Activated T-cell treated with anti-CD3 and anti-CD28 coated beads, Interleukin-2, amount 50 U/mL, for 4 hours (primary cell): ENCODE results near the gene GPR52. TPM values are rescaled to one million over a fixed set of nuclear protein-coding genes. Genes with fewer than 3 reads are reported as not detected.
A peak's percentile ranks its signal among the peaks of the same experiment; 100 is the strongest.
"Not testable (repeated sequence)": the region's sequence is repeated elsewhere in the genome, so short reads cannot be mapped to it uniquely, and the experiment has no call there.

ENCODE experiments used
- ATAC-seq, 2 donors: fragments of 200-7000 bp; cut with Tn5 transposase; one replicate each; pipeline ENCODE4 v1.10.0; 2021
- DNase-seq: peaks from one replicate; pipeline ENCODE4 v3.0.0-alpha.2; 2020
- H3K27me3 Mint-ChIP-seq: one replicate; pipeline ENCODE4 v1.8.0; 2021; ENCODE audit warnings: low read depth, mixed read lengths
- H3K36me3 Mint-ChIP-seq: one replicate; pipeline ENCODE4 v1.8.0; 2022; ENCODE audit warnings: mixed read lengths; ENCODE audit not compliant: insufficient read depth
- H3K4me1 Mint-ChIP-seq: one replicate; pipeline ENCODE4 v1.8.0; 2021; ENCODE audit warnings: low read depth, mixed read lengths
- H3K4me3 Mint-ChIP-seq: one replicate; pipeline ENCODE4 v1.8.0; 2021; ENCODE audit warnings: mild to moderate bottlenecking, moderate library complexity, mixed read lengths
- H3K9me3 Mint-ChIP-seq: one replicate; pipeline ENCODE4 v1.8.0; 2021; ENCODE audit warnings: mixed read lengths
- total RNA-seq, 3 donors: library from RNA; stranded (reverse); gene quantifications; one replicate each; pipeline ENCODE4 v1.2.1, GENCODE V29; 2021

Gene GPR52, protein sequence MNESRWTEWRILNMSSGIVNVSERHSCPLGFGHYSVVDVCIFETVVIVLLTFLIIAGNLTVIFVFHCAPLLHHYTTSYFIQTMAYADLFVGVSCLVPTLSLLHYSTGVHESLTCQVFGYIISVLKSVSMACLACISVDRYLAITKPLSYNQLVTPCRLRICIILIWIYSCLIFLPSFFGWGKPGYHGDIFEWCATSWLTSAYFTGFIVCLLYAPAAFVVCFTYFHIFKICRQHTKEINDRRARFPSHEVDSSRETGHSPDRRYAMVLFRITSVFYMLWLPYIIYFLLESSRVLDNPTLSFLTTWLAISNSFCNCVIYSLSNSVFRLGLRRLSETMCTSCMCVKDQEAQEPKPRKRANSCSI
- under 1 TPM; 0.48 to 0.61 (median 0.57) TPM for total RNA-seq

GRCh38 chr1:174447866-174448530 lies at the start of gene GPR52:
Gene GPR52, plus strand, starts transcription at chr1:174447964. Its CDS starts 148 bp downstream, at chr1:174448112.
- no peaks in the 10 kb centered on the region for H3K27me3 Mint-ChIP-seq
- H3K36me3 Mint-ChIP-seq: peaks cover 1% of the 10 kb centered on the region
- no peaks in the 10 kb centered on the region for H3K9me3 Mint-ChIP-seq
- H3K4me3 Mint-ChIP-seq: no peak within 1 kb of the TSS
- ATAC-seq: no peak
- no peak for DNase-seq
- H3K4me1 Mint-ChIP-seq: no peaks in the 10 kb centered on the region

DNA sequence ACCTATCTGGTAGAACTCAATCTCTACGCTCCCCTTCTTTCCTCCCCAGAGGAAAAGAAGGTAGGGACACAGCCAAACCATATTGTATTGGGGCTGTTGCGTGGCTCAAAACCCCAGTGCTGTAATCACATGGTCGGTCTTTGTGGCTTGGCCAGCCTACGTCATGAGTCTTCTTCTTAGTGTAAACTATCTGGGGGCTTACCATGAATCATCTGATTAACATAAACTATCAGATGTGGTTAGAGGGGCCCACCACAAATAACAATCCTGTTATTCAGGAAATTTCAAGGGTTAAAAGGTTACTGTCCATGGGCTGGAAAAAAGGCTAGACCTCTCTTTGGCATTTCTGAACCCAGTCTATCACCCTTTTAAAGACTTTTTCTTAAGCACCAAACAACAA lies 49.5 kb upstream of the GPR52 start:
- Mint-ChIP-seq H3K9me3 (peaks cover 6% of the 10 kb centered on the region), H3K4me1 (no peaks in the 10 kb centered on the region), H3K27me3 (no peaks in the 10 kb centered on the region), H3K4me3 (no peak overlapping the region), H3K36me3 (peaks cover 54% of the 10 kb centered on the region)
- ATAC-seq (no peak), DNase-seq (no peak)

DNA sequence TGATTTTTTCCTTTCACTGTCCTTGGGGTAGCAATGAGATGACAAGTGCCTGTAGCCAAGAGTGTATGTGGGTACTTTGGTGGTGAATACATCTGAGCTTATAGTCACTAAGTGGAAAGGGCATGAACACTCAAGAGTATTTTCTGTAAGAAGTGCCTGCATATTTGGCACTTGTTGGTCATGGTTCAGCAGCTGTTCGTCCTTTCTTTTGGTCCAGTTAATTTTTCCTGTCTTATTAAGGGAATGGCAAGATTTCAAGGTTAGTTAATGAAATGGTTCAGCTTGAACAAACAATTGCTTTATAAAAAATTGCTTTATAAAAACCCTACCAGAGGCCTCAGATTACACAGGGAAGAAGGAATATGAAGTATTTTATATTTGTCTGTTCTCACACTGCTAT lies 48.6 kb upstream of the GPR52 start:
- Mint-ChIP-seq H3K36me3 (peaks cover 50% of the 10 kb centered on the region), H3K9me3 (peaks cover 6% of the 10 kb centered on the region), H3K4me3 (no peak overlapping the region), H3K27me3 (no peaks in the 10 kb centered on the region), H3K4me1 (peaks cover 3% of the 10 kb centered on the region)
- ATAC-seq (no peak), DNase-seq (no peak)

DNA sequence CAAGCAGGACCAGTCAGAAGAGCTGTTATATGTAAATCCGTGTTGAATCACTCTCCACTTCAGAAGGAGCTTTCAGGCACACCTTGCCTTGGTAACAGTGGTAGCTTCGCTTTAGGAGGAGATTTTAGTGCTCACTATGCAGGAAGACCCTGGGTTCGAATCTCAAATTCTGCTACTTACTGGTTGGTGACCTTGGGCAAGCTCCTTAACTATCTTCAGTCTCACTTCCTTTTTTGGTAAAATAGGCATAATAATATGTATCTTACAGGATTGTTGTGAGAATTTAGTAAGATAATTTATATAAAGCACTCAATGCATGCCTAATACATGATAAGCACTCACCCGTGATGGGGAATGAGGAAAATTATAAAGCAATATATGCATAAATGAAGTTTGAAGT lies 46.7 kb upstream of the GPR52 start:
- no peak for ATAC-seq
- H3K9me3 Mint-ChIP-seq: peaks cover 6% of the 10 kb centered on the region
- H3K36me3 Mint-ChIP-seq: peaks cover 47% of the 10 kb centered on the region
- H3K27me3 Mint-ChIP-seq: no peaks in the 10 kb centered on the region
- peaks cover 3% of the 10 kb centered on the region for H3K4me1 Mint-ChIP-seq
- H3K4me3 Mint-ChIP-seq: no peak overlapping the region
- DNase-seq: no peak

- Mint-ChIP-seq H3K4me3 (no peak overlapping the region), H3K9me3 (peaks cover 6% of the 10 kb centered on the region), H3K27me3 (no peaks in the 10 kb centered on the region), H3K4me1 (peaks cover 5% of the 10 kb centered on the region), H3K36me3 (peaks cover 30% of the 10 kb centered on the region)
- ATAC-seq: no peak
- DNase-seq: no peak
Observed at GRCh38 chr1:174405219-174405618, 42.5 kb upstream of the GPR52 start.

GRCh38 chr1:174406421-174406820 lies 41.3 kb upstream of the GPR52 start:
- ATAC-seq (no peak), DNase-seq (no peak)
- H3K36me3 Mint-ChIP-seq: peaks cover 27% of the 10 kb centered on the region
- peaks cover 12% of the 10 kb centered on the region for H3K4me1 Mint-ChIP-seq
- no peak overlapping the region for H3K4me3 Mint-ChIP-seq
- H3K9me3 Mint-ChIP-seq: peaks cover 8% of the 10 kb centered on the region
- no peaks in the 10 kb centered on the region for H3K27me3 Mint-ChIP-seq

DNA sequence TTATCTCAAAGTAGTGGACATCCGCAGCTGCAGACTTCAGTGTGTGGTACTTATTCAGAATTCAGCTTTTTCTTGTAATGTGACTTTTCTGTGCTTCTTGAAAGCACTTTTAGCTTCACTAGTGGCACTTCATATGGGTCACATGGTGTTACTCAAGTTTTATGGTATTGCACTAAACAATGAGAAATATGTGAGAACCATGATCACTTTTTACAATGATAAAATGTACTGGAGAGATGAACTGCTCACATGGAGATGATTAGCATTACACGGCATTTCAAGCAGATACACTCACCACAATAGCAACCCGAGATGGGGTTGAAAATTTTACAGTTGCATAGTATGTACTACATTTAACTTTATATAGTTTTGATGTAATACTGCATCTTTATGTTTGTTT lies 40.1 kb upstream of the GPR52 start:
- DNase-seq (no peak), ATAC-seq (no peak)
- no peaks in the 10 kb centered on the region for H3K27me3 Mint-ChIP-seq
- no peak overlapping the region for H3K4me3 Mint-ChIP-seq
- H3K4me1 Mint-ChIP-seq: peaks cover 21% of the 10 kb centered on the region
- peaks cover 22% of the 10 kb centered on the region for H3K36me3 Mint-ChIP-seq
- peaks cover 18% of the 10 kb centered on the region for H3K9me3 Mint-ChIP-seq

DNA sequence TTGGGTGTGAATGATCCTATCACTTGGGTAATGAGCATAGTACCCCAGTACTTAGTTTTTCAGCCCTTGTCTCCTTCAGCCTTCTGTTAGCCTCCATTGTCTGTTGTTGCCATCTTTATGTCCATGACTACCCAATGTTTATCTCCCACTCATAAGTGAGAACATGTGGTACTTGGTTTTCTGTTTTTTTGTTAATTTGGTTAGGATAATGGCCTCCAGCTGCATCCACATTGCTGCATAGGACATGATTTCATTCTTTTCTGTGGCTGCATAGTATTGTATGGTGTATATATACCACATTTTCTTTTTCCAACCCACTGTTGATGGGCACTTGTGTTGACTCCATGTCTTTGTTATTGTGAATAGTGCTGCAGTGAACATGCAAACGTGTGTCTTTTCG lies 39.6 kb upstream of the GPR52 start:
- peaks cover 19% of the 10 kb centered on the region for H3K9me3 Mint-ChIP-seq
- no peak for DNase-seq
- no peak for ATAC-seq
- no peak overlapping the region for H3K4me3 Mint-ChIP-seq
- H3K36me3 Mint-ChIP-seq: peaks cover 19% of the 10 kb centered on the region
- H3K4me1 Mint-ChIP-seq: peaks cover 21% of the 10 kb centered on the region
- H3K27me3 Mint-ChIP-seq: no peaks in the 10 kb centered on the region

DNA sequence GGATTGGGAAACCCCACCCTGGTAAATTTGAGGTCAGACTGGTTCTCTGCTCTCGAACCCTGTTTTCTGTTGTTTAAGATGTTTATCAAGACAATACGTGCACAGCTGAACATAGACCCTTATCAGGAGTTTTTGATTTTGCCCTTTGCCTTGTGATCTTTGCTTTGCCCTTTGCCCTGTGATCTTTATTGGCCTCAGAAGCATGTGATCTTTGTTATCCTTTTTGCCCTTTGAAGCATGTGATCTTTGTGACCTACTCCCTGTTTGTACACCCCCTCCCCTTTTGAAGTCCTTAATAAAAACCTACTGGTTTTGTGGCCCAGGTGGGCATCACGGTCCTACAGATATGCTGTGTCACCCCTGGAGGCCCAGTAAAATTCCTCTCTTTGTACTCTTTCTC lies 38.0 kb upstream of the GPR52 start:
- Mint-ChIP-seq H3K4me1 (peaks cover 29% of the 10 kb centered on the region), H3K36me3 (peaks cover 18% of the 10 kb centered on the region), H3K9me3 (peaks cover 19% of the 10 kb centered on the region)
- H3K27me3 Mint-ChIP-seq, ATAC-seq, DNase-seq, H3K4me3 Mint-ChIP-seq: not testable (repeated sequence)

- no peak for ATAC-seq
- no peaks in the 10 kb centered on the region for H3K27me3 Mint-ChIP-seq
- peaks cover 29% of the 10 kb centered on the region for H3K4me1 Mint-ChIP-seq
- peaks cover 19% of the 10 kb centered on the region for H3K9me3 Mint-ChIP-seq
- DNase-seq: no peak
- no peak overlapping the region for H3K4me3 Mint-ChIP-seq
- peaks cover 12% of the 10 kb centered on the region for H3K36me3 Mint-ChIP-seq
Observed at GRCh38 chr1:174413632-174414031, 34.1 kb upstream of the GPR52 start.

DNA sequence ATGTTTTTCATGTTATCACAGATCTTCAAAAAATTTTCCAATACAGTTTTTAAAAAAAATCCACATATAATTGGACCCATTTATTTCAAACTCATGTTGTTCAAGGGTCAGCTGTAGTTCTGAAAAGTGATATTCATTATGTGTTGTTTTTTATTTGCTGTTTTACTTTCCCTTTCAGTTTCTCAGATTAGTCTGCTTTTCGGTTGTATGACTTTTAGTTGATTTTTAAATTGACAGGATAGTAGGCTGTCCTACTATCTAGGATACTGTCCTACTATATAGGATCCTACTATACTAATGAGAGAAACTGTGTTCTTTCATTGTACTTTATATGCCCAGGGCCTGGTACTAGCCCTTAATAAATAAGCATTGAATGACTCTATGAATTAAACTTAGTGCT lies 33.6 kb upstream of the GPR52 start:
- peaks cover 10% of the 10 kb centered on the region for H3K36me3 Mint-ChIP-seq
- H3K4me3 Mint-ChIP-seq: peak overlapping the region; percentile 37
- peaks cover 19% of the 10 kb centered on the region for H3K9me3 Mint-ChIP-seq
- no peak for DNase-seq
- no peaks in the 10 kb centered on the region for H3K27me3 Mint-ChIP-seq
- ATAC-seq: no peak
- peaks cover 29% of the 10 kb centered on the region for H3K4me1 Mint-ChIP-seq

- DNase-seq (no peak), ATAC-seq (no peak)
- Mint-ChIP-seq H3K36me3 (peaks cover 9% of the 10 kb centered on the region), H3K9me3 (peaks cover 14% of the 10 kb centered on the region), H3K4me1 (peaks cover 29% of the 10 kb centered on the region), H3K27me3 (no peaks in the 10 kb centered on the region), H3K4me3 (no peak overlapping the region)
Observed at GRCh38 chr1:174415506-174415905, 32.3 kb upstream of the GPR52 start.

GRCh38 chr1:174417921-174418320 lies 29.8 kb upstream of the GPR52 start:
- ATAC-seq: no peak
- Mint-ChIP-seq H3K27me3 (no peaks in the 10 kb centered on the region), H3K4me1 (peaks cover 13% of the 10 kb centered on the region), H3K9me3 (no peaks in the 10 kb centered on the region), H3K36me3 (peaks cover 10% of the 10 kb centered on the region), H3K4me3 (no peak overlapping the region)
- no peak for DNase-seq

DNA sequence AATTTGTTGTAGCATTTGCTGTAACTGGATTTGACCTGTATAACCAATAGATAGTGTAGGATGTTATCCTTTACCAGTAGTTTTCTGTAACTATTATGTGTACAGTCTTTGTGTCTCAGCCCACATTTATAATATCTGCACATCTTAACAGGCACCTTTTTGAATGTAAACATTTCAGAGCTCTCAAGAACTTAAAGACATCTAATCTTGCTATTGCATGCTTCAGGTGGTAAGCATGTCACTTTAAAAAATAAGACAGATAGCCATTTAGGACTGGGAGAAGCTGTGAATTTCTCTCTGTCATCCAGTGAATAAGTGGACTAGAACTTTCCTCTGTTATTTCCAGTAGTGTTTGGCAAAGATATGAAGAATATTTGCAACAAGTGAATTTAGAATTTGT lies 22.6 kb upstream of the GPR52 start:
- DNase-seq (no peak), ATAC-seq (no peak)
- H3K9me3 Mint-ChIP-seq: no peaks in the 10 kb centered on the region
- no peaks in the 10 kb centered on the region for H3K27me3 Mint-ChIP-seq
- peaks cover 8% of the 10 kb centered on the region for H3K36me3 Mint-ChIP-seq
- no peak overlapping the region for H3K4me3 Mint-ChIP-seq
- H3K4me1 Mint-ChIP-seq: peaks cover 2% of the 10 kb centered on the region

DNA sequence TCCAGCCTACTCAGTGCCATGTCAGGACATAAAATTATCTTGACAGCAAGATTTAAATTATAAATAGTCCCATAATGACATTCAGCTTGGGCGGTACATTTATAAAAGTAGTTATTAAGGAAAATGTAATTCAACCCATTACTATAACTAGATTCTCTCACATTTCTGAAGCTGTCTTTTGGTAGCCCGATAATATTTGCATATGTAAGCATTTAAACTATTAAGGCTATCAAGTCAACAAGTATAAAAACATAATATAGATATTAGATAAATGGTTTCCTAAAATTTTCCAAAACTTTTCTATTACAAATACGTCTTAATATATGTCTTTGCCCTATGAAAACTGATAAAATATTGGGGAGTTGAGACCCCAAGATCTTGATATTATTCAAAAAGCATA lies 21.6 kb upstream of the GPR52 start:
- H3K27me3 Mint-ChIP-seq: no peaks in the 10 kb centered on the region
- H3K4me3 Mint-ChIP-seq: no peak overlapping the region
- H3K9me3 Mint-ChIP-seq: no peaks in the 10 kb centered on the region
- ATAC-seq (no peak), DNase-seq (no peak)
- H3K4me1 Mint-ChIP-seq: peaks cover 4% of the 10 kb centered on the region
- peaks cover 7% of the 10 kb centered on the region for H3K36me3 Mint-ChIP-seq
